ENCODE results near the gene NUP107.
A peak's percentile ranks its signal among the peaks of the same experiment; 100 is the strongest.
"Not testable (repeated sequence)": the region's sequence is repeated elsewhere in the genome, so short reads cannot be mapped to it uniquely, and the experiment has no call there.

Gene NUP107

DNA sequence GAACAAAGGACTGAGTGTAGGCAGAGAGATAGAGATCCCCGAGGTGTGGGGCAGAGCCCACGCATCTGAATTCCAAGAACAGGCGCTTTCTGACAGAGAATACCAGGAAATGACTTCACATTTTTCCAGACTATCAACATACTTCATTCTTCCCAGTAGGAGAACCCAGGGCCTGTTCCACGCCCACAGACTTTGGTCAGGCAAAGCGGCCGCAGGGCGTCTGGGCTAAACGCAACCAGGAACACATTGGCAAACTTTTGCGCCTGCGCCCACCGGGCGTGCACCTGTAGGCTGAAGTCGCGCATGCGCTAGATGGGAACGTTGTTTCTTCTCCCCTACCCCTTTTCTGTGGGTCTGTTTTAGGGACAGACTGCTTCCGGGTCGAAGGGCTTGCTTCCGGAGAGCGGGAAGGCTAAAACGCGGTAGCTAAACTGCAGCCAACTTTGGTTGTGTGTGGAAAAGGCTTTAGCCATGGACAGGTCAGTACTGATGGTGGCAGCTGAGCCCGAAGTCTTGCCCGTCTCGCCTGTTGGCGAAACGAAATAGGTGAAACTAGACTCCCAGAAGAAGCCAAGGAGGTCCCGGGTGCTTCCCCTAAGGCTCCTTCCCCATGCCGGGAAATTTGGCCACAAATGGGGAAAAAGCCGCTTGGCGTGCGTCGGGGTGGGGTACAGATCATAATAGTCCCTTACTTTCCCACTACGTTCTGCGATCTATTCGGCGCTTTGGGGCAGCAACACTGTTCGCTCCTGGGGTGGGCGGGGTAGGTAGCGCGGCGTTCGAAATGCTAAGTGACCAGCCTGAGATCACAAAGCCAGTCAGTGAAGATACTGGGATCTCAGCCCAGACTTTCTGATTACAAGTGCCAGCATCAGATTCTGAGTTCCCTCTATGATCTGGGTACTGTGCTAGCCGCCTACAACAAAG is at the start of gene NUP107:
NUP107 (plus strand) TSS at position 384 of the 927 bp plus-strand sequence; CDS start at position 472, 88 bp downstream.
- DNase-seq: peak; percentile 99

DNA sequence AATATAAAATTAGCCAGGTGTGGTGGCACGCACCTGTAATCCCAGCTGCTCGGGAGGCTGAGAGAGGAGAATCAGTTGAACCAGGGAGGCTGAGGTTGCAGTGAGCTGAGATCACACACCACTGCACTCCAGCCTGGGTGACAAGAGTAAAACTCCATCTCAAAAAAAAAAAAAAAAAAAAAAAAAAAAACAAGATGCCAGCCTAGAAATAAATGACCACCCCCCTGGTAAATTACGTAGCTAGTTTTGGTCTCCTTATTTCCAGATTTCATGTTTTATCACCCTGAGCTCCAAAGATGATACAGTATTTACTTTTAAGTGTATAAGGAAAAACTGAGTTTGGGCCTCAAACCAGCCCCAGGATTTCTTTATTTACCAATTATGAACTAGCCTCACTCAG is 49.3 kb upstream of the NUP107 start:
- DNase-seq: not testable (repeated sequence)

DNA sequence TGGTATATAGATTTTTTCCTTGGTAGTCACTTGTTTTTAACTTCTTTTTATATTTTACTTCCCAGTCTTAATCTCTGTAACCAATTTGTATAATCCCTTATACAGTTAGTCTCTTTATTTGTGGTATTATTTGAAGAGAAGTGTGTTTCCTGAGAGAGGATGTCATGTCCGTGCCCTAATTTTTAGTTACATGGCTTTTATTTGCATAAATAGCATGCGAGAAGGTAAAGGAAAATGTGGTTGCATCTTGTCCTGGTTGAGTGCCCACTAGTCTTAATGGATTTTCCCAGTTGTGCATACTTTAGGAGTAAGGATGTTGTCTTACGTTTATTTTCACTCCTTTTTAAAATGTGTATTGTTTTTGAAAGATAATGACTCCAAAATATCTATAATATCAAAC is 48.6 kb upstream of the NUP107 start:
- DNase-seq: no peak

DNA sequence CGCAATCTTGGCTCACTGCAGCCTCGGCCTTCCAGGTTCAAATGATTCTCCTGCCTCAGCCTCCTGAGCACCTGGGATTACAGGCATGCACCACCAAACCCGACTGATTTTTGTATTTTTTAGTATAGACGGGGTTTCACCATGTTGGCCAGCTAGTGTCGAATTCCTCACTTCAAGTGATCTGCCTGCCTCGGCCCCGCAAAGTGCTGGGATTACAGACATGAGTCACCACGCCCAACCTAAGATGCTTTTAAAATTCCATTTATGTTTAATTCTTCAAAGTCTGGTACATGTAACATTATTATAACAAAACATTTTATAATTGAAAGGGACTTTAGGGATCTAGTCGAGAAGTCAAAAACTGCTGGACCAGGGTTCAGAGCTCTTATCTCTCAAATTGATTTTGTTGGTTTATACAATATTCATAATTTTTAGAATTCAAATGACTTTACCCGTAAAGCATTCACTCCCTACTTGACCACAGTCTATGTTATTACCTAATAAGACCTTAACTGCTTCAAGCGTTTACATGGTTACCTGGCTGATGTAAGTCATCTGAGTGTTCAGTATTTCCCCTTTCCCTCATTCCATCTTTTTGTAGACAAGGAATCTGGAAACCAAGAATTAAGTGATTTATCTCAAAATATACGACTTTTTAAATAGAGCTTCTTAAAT is 47.9 kb upstream of the NUP107 start:
- DNase-seq: no peak

DNA sequence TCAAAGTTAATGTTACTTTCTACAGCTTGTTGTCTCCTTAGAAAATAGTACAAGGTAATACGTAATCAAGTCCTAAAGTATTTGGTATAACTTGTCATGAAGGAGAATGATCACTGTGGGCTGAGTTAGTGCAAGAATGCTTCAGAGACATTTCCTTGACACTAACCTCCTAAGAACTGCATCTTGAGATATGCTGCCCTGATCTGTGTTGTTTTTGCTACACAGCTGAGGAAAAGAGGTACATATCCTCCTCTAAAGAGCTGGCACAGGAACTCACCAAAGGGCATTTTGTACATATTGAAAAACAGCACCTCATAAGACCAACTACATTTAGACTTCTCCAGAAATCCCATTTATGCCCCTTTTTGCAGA is 47.4 kb upstream of the NUP107 start:
- no peak for DNase-seq

DNA sequence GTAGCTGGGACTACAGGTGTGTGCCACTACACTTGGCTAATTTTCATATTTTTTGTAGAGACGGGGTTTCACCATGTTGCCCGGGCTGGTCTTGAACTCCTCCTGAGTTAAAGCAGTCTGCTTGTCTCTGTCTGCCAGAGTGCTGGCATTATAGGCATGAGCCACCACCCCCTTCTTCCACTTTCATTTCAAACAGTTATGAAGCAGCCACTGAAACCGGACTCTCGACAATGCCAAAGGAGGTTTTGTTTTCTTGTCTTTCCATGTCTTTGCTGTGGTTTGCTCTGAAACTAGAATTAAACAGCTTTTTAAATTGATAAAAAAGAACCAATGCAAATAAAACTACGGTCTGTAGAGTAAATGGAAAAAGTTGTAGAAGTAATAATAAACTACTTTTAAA is 45.6 kb upstream of the NUP107 start:
- DNase-seq: no peak

DNA sequence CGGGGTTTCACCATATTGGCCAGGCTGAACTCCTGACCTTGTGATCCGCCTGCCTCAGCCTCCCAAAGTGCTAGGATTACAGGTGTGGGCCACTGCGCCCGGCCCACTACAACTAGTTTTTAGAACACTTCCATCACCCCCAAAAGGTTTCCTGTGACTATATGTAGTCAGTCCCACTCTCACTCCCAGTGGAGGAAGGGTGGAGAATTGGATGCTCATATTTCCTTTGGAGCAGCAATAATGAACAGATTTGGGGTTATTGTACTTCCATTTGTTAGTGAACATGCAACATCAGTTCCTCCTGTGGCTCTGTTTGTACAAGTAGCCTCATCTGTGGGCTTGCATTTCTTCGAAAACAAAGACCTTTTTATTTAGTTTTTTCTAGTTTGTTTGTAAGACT is 40.3 kb upstream of the NUP107 start:
- no peak for DNase-seq

DNA sequence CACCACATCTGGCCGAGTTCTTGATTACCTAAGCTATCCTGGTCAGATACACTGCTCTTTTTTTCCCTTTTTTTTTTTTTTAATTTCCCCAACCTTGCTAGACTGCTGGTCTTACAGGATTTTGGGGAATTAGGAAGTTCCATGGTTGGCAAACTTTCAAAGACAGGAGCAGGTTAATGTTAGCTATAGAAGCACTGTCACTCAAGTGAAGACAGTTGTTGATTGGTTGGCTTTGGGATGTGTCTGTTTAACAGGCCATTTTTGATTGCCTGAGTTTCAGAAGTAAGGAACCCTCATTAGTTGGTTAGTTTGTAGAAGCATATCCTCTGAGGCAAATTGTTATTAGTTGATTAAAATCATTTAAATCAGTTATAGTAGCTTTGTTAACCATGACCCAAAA is 39.3 kb upstream of the NUP107 start:
- DNase-seq: no peak

DNA sequence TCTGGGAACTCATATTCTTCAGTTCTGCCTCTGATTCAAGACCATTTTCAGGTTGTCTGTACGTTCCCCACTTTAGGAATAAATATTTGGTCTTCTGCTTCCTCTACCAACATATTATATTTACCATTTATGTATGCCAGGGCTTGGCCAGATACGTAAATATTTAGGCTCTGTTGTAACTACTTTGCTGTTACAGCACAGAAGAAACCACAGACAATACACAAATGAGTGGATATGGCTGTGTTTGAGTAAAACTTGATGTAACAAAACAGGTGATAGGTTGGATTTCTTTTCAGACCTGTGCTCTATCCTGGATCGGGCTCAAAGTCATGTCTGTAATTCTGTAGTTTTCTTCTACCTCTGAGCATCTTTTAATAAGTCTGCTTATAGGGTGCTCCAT is 38.6 kb upstream of the NUP107 start:
- DNase-seq: no peak

DNA sequence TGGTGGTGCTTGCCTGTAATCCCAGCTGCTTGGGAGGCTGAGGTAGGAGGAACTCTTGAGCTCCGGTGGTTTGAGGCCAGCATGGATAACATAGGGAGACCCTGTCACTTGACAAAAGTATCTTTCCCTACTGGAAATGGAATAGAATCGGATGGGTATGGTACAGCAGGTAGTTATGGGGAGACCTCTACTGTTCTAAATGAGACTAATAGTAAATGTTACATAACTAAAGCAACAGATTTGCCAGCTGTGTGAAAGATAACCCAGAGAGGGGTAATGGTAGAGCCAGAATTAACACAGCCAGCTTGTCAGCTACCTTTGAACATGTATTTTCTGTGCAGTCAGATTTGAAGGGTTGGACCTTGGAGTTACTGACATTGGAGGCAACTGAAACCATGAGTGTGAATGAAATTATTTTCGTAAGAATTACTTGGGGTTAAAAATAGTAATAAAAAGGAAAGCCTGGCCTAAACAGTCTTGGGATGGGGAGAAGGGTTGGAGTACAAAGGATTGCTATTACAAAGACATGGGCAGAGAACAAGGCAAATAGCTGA is 21.7 kb upstream of the NUP107 start:
- DNase-seq: no peak

DNA sequence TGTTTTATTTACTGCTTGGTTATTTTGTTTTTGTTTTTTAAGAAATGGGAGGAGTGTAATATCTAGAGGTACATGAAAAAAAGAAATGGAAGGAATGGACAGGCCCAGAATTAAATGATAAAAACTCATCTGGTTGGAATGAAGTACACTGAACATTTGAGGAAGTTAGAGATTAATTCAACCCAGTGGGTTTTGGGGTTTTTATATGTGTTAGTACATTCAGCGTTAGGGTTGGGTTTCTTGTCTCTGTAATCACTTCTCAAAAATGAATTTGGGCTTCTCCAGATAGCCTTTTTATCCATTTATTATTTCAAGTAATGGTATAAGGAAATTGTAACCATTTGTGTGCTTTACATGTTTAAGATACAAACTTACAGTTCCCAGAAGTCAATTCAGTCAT is 19.5 kb upstream of the NUP107 start:
- no peak for DNase-seq

DNA sequence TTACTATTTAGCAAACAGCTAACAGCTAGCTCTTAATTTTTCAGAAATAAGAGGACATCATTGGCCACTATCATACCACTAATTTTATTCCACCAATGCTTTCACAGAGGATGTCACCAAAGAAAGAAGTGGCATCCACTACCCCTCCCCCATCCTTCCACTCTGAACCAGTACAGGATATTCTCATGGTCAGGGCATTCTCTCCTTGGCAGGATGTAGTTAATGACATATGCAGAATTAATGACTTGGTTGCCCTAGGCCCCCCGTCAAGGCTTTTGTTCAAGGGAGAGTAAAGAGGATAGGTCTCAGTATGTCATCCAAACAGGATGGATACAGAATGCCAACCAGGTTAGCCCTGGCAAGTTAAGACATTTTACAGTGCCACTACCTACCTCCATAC is 18.9 kb upstream of the NUP107 start:
- DNase-seq: no peak

DNA sequence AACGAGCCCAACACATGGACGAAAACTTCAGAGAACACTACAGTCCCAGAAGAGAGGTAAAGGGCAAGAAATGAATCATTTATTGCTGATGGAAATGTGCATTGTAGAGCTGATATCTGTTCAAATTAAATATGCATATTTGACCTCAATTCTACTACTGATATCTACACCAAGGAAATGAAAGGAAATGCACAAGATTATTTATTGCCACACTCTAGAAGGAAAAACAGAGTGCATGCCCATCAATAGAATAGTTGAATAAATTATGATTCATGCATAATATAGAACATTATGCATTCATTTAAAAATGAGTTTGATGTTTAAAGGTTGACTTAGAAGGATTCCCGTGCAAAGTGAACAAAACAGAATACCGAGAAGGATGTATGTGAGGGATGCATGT is 15.6 kb upstream of the NUP107 start:
- DNase-seq: no peak

DNA sequence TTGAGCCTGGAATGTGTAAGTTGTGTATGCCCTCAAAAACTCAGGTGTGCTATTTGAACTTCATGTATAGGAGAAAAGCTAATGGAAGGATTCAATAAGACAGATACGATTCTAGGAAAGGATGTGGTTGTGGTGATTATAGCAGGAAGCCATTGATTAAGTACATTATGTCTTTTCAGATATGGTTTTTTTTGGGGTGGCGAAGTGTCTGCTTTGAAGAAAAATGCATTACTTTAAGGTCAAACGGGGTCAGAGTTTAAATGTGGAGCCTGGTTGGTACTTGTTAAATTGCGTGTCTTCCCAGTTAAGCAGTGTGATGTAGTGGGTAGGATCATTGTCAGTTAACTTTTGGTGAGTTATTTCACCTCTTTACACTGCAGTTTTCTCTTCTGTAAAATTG is 13.0 kb upstream of the NUP107 start:
- DNase-seq: no peak

DNA sequence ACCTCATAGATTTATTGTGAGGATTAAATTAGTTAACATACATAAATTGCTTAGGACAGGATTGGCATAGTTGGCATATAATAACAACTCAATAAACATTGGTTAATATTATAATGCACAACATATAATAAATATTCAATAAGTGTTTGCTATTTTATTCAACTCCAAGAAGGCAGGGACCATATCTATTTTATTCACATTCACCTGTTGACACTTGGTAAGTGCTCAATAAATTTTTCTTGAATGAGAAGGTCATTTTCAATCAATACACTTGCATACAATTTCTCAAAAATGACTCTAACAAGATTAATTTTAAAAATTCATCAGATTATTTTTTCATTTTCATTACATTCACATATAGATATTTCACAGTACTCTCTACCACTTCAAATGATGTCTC is 12.4 kb upstream of the NUP107 start:
- DNase-seq: no peak

DNA sequence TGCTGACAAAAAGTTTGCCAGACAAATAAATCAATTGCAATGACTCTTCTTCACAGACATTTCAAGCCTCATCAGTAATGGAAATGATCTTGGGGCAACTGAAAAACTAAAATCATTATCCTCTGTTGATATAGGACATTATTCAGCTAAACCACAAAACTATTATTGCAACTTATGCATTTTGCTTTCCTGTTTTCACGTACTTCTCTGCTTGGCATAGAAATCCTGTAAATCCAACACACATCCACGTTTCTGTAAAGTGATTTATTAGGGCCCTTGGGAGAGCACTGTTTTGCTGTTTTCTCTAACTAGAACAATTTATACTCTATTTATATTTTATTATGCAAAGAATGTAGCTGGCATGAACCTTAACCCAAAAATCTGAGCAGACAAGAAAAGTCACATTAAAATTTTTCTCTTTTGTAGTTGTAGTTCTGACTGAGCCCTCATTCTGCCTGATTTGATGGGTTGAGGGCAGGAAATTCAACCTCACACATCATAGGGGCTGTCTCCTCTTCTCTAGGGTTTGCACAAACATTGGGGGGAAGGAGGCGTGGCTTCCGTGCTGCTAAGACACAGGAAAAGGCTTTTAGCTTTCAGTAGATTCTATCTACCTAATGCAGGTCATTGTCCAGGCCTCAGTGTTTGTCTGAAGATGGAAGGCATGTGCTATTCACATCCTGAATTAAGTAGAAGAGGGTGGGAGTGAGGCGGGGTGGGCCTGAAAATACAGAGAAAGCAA is 11.5 kb upstream of the NUP107 start:
- no peak for DNase-seq

DNA sequence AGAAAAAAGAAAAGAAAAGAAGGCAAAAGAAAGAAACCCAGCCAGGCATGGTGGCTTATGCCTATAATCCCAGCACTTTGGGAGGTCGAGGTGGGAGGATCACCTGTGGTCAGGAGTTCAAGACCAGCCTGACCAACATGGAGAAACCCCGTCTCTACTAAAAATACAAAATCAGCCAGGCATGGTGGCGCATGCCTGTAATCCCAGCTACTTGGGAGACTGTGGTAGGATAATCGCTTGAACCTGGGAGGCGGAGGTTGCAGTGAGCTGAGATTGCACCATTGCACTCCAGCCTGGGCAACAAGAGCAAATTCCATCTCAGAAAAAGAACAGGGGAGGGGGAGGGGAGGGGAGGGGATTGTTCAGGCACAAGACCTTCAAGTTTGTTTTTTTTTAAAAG is 9.9 kb upstream of the NUP107 start:
- DNase-seq: not testable (repeated sequence)

DNA sequence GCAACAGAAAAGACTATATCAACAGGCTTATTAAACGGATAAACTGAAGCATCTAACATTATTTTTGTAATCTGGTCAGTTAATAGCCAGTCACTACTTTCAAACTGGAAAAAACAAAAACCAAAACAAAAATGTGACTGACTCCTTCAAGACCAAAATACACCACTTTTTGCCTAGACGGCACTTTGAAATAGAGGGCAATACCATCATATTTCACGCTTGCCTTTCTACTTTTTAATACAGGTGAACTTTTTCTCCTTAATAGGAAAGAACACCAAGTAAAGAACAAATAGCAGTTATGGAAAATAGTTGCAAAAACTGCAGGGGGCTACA is 550 bp upstream of the NUP107 start:
- DNase-seq: no peak

DNA sequence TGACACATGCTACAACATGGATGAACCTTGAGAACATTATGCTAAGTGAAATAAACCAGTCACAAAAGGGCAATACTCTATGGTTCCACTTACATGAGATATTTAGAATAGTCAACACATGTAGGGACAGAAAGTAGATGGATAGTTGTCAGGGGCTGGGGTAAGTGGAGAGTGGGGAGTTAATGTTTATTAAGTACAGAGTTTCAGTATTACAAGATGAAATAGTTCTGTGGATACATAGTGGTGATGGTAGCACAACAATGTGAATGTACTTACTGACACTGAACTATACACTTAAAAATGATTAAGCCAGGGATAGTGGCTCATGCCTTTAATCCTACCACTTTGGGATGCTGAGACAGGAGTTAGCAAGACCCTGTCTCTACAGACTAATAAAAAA is 8.7 kb downstream of the NUP107 start:
- no peak for DNase-seq

DNA sequence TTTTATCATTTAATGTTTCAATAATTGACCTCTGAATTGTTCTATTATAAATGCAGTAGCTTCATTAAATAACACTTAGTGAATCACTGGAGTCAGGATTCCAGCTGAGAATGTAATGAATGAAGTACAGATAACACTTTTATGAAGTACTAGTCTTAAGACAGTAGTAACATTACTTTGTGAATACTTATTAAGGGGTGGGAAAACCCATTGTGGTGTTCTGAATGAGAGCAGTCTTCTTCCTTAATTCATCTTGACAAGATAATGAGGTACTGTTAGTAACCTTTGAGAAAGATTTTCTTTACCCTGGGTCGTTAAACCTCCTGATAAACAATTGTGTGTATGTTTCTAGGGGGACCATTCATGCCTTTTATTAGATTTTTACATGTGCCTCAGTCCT is 12.7 kb downstream of the NUP107 start:
- DNase-seq: no peak

DNA sequence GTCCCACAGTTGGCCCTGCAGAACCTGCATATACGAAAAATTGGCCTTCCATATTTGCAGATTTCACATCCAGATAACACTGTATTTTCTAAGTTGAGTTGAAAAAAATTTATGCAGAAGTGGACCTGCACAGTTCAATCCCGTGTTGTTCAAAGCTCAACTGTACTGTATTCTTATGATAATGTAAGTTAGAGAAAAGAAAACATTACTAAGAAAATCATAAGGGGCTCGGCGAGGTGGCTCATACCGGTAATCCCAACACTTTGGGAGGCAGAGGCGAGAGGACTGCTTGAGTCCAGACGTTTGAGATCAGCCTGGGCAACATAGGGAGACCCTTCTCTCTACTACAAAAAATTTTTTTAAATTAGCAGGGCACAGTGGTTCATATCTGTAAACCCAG is 41.0 kb downstream of the NUP107 start:
- DNase-seq: no peak

DNA sequence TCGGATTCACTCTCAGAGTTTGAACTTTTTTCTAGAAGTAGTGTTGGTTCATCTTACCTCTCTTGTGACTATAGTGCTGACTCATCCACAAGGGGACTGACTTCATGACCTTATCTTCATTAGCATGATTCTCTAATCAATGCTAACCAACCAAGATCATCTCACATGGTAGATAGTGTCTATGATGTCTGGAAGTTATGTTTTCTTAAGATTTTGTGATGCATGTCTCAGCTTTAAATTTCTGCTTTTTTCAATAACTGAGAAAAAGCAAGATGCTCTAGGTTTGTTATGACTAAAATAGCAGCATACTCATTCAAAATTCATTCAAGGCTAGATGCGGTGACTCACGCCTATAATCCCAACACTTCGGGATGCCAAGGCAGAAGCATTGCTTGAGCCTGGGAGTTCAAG is 46.9 kb downstream of the NUP107 start:
- no peak for DNase-seq

DNA sequence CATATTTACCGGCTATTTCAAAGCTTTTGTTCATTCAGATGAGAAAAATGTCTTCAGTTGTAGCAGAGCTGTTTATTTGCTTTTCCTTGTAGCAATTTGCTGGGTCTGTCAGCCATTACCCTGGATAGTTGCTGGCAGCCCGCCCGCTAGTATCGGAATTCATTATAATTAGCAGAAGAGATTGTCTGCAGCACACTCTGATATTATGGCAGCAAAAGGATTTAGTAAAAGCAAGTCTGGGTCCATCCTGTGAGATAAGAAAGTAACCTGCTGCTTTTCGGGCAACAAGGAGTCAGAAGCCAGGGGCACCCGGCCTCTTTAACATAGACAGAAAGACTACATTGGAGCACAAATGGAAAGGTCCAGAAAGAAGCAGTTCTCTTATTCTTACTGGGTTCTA is 53.1 kb downstream of the NUP107 start:
- no peak for DNase-seq

DNA sequence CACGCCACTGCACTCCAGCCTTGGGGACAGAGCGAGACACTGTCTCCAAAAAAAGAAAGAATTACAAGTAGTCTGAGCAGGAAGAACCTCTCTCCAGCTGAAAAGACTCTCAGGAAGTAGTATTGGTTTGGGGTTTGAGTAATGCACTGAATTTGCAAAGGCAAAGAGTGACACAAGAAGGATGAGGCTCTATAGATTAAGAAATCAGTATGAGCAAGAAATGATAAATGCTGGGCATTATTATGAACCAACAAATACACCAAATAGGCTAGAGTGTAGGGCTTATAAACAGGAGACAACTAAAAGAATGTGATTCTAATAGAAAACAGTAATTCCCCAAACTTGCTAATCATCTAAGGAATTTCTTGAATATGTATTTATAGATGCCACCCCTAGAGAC is 56.6 kb downstream of the NUP107 start:
- no peak for DNase-seq

Measured in femur (tissue), 1 donor.